ENCODE results near the gene DNM3.

Gene DNM3

DNA sequence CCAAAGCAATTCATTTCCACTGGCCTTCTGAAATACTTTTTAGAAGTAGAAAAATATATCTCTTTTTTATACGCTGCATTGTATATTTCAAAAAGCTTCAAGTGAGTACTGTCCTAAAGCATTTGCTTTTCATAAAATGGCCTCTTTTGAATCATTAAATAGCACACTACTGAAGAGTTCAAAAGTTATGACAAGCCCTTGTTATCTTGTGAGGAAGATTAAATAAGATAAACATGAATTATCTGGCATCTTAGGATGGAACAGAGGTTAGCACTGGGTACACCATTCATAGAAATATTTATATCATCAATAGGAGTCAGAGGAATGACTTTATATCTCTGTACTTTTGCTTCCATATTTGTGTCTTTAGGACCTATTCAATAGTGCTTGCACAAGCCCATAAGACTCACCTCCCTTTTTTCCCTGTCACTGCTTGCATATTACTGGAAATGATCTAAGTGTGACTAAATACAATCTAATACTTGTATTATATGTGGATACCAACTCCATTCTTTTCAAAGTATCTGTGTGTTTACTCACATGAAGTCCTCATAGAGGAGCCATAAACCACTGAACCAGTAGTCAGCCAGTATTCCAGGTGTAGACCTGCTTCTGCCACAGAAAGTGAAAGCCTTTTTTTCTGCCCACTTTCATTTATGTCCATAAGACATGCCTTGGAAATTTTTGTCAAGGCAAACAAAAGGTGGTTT lies 305.0 kb downstream of the DNM3 start:
- DNase-seq = no peak

DNA sequence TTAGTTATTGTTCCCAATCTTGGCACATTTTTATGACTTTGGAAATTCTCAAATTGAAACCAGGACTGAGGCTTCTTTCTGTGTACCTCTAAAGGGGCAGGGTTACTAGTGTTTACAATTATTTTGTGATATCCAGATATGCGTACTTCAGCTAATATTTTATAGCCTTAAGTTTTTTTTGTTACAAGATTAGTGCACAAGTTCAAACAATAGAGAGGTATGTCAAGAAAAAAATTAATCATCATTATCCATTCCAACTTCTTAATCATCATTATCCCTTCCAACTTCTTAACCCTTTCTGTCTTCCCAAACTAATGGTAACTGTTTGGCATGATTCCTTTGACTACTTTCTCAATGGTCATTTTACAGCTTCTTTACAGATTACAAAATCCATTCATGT lies 306.2 kb downstream of the DNM3 start:
- DNase-seq = no peak

DNA sequence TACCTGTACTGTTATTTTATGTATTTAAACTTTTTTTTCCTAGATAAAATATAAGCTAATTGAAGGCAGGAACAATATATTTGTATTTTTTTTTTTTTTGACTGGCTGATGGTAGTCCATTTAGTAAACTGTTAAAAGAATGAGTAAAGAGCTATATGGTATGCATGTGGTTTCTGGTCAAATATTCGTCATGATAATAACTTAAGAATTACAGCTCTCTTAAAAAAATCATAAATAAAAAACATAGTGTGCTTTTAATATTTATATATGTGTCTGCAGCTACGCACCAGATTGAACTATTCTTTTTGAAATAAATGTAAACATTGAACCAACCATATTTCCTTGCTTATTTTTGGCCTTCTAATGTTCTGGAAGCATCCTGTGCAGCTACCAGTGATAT lies 306.9 kb downstream of the DNM3 start:
- DNase-seq = no peak

DNA sequence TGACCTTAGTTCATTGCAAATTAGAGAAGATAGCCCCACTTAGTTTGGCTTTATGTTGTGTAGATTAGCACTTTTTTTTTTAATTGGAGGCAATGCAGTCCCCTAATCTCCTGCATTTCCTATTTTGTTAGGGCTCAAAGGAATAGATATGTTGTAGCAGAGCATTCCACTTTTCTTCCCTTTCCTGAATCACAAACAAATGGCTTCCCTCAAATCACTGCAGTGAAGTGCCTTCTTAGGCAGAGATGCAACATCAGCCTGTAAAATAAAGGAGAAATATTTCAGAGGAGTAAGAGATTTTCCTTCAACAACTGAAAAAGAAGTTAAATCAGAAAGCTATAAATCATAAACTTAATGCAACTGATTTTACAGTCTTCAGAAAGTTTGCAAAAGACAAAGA lies 307.4 kb downstream of the DNM3 start:
- no peak for DNase-seq

DNA sequence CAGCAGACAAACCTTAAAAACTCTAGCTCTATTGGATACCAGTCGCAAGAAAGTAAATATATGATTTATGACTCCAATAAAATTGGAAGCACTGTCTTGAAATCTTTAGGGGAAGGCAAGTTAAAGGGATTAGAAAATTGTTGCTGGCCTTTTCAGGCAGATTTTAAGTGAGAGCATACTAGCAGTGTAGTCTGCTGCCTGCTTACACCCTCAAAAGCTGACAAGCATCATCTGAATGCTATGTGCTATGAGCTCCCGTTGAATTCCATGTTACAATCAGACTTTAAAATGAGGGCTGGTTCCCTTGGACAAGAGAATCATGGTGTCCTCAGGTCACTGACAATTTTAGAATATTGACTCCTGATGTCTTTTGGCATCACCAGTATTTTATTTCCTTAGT lies 308.0 kb downstream of the DNM3 start:
- DNase-seq = no peak

DNA sequence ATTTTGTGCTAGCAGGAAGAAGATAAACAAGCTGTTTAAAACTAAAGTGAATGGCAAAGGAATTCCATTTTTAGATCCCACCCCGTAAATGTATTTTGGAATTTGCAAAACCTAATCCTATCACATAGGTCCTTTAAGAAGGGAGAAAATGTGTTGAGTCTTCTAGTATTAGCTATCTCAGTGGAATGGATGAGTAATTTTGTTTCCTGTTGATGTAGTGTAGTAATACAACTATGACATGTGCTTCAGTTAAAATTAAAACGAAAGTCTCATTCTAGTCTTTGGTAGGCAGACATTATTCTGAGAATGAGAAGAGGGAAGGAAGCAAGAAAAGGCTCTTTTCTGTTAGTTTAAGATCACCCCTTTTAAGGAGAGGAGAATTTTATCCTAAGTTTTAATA lies 313.3 kb downstream of the DNM3 start:
- no peak for DNase-seq

DNA sequence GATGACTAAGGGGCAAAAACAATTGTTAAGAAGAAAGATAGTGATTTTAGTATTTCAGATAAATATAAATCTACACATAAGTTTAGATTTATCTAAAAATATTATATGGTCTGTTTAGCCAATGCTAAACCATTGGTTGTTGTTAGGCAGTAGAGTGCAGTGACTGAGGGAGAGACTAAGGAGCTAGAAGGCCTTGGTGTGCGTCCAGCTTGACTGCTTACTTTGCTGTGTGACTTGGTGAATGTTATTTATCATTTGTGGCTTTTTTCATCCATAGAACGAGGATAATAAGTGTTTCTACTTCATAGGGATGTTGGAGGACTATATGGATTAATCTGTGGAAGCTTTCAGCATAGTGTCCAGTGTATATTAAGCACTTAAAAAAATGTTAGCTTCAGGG lies 314.5 kb downstream of the DNM3 start:
- no peak for DNase-seq

DNA sequence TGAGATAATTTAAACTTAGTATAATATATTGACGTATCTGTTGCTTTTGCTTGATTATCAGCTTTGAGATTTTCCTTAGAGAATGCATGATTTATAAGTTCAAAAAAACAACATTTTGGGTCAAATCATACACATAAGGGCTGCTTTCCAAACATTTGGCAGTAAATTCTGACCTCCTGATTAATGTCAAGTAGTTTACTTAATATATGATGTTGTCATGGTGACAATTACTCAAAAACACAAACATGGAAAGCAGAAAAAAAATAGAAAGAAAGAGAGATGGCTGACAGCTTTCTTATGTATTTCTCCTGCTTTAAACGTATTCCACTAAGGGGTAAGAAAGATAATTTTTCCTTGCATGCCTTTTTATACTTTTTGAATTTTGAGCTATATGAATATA lies 320.9 kb downstream of the DNM3 start:
- DNase-seq = no peak

DNA sequence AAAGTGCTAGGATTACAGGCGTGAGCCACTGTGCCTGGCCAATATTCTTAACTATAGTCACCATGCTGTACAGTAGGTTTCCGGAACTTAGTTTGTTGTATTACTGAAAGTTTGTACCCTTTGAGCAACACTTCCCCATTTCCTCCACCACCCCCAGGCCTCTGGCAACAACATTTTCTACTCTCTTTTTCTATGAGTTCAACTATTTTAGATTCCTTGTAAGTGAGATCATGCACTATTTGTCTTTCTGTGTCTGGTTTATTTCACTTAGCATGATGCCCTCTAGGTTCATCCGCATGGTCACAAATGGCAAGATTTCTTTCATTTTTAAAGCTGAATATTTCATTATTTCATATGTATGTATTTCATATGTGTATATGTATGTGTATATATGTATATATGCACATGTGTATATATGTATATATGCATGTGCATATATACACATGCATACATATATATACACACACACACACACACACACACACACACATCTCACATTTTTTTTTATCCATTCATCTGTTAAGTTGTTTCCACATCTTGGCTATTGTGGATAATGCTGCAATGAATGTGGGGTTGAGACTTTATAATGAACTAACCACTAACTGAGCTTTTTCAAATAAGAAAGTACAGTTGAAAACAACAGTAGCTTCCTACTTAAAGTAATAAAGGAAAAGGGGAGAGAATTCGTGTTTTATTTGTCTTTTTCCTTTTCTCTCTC lies 322.4 kb downstream of the DNM3 start:
- no peak for DNase-seq

DNA sequence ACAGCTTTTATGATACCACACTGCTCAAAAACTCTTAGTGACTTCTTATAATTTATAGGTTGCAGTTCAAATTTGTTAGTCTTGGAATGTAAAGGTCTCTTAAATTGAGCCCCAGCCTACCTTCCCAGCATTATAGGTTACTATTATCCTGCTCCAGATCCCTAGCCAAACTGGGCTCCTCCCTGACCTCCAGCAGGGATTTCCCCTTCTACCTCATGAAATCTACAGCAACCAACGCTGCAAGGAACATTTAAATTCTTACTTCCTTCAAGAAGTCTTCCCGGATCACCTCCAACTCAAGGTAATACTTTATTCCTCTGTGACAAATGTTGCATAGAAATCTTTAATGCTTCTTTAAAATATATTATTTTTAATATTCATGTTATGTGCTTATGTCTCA lies 324.1 kb downstream of the DNM3 start:
- DNase-seq = no peak

DNA sequence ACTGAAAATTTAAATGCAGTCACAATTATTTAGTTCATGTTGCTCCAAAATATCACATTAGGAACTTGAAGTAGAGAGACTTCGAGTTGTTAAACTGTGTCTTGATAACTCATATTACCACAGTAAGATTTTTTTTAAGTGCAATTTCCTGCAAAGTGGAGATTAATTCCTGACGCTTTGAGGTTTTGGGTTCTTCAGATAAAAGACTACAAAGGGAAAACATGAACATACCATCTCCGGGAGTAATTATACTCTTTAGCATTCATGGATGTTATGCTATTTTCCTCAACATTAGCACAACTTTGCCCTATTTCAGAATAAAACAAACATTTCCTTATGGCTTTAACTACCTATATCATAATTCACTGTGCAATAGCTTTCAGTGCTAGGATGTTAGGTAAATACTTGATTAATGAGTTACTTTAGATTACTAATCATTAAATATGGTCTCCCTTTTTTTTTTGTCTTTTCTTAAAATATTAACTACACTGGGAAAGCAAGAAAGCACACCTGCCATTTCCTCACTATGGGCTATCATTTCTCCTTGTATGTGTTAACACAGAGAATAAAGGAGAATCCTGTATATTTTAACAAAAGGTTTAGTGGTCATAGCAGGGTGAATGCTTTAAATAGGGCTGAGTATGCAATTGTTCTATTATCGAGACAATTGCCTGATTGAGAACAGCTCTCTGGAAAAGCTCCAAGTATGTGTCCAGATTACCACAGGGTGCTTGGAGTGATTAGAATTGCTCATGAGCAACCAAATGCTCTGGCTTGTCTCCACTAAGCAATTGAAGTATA lies 326.7 kb downstream of the DNM3 start:
- no peak for DNase-seq

DNA sequence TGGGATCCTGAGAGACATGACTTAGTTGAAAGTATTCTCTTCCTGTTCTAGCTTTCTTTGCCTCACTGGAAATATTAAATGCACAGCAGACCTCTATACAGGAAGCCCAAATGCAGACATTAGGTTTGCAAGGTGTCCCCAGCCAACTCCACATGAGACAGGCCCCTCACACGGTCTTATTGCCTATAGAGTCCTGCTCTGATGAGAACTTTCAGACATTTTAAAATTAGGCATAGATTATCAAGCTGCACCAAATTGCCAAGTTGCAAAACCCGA lies 327.2 kb downstream of the DNM3 start:
- no peak for DNase-seq

DNA sequence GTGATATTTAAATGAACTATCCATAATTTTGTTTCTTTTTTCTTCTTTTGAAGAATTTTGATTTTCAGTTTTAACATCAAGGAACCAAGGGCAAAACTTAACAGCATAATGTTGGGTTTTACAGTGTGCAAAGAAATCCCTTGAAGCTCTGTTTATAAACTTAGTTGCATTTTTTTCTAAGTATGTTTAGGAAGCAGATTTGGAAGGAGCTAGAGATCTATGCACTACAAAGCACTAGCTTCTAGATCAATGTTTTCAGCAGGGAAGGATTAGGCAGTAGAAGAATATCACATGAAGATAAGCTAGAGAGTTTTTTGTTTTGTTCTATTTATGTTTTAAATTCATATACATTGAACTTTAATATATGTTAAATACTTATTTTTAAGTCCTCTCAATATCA lies 328.5 kb downstream of the DNM3 start:
- no peak for DNase-seq

DNA sequence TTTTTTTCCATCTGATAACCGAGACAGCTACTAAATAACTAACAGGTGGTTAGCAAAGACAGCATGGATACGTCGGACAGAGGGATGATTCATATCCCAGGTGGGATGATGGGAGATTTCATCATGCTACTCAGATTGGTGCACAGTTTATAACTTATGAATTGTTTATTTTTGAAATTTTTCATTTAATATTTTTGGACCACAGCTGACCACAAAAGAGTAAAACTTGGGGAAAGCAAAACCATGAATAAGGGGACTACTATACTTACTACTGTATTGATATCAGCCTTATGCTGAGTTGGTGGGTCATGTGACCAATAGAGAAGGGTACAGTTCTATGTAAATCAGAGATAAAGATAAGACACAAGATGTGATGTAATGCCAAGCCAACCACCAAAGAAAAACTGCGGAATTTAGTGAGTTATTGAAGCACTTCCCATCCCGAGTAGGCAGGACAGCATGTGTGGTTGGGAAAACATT lies 331.1 kb downstream of the DNM3 start:
- no peak for DNase-seq

DNA sequence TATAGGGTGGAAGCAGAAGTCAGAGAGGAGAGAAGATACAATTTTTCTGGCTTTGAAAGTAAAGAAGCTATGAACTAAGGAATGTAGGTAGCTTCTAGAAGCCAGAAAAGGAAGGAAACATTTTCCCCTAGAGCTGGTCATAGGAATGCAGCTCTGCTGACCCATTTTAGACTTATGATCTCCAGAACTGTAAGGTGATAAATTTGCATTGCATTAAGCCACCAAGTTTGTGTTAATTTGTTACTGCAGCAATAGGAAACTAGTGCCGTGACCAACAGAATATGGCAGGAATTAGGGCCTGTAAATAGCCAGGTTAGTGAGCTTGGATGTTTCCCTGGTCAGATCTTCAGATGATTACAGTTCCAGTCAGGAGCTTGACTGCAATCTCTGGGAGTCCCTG lies 334.9 kb downstream of the DNM3 start:
- DNase-seq = no peak

DNA sequence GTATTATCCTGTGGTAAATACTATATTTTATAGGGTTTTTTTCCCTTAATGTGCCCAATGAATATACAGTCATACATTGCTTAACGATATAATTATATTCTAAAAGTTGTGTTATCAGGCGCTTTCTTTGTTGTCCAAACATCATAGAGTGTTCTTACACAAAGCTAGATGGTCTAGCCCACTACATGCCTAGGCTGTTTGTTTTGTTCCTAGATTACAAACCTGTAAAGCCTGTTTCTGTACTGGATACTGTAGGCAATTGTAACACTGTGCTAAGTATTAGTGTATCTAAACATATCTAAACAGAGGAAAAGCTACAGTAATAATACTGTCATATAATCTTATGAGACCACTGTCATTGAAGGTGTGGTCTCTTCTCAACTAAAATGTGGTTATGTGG lies 336.6 kb downstream of the DNM3 start:
- DNase-seq = no peak

DNA sequence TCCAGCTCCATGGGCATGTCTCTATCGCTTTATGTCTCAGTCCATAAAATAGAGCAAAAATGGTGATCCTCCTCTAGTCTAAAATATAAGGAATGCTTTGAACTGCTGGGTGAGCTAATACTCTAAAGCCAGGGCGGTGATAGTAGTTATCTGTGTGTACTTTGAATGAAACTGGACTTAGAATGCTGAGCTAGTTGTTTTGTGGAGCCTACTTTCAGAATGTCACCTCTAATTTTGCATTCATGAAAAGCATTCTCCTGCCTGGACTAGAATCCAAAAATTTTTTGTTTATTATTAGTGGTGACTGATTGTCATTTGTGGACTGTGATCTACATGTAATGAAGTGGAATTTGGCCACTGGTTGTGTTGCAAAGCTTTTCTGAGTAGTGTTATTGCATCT lies 337.6 kb downstream of the DNM3 start:
- DNase-seq = no peak

DNA sequence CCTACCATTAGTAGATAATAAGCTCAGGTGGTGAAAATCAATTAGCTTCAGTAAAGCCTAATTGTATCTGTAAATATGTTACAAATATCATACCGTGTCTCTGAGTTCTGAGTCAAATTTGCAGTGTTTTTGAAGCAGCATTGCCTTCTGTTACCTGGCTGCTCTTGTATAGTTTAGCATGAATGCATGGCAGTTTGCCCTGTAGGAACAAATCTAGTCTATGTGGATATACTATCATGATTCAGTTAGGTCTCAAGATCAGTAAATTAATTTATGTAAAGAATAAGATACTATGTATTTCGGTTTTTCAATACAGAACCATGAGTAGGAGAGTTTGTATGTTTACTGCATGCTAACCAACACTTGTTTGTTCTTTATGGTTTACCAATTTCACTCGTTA lies 338.6 kb downstream of the DNM3 start:
- no peak for DNase-seq

DNA sequence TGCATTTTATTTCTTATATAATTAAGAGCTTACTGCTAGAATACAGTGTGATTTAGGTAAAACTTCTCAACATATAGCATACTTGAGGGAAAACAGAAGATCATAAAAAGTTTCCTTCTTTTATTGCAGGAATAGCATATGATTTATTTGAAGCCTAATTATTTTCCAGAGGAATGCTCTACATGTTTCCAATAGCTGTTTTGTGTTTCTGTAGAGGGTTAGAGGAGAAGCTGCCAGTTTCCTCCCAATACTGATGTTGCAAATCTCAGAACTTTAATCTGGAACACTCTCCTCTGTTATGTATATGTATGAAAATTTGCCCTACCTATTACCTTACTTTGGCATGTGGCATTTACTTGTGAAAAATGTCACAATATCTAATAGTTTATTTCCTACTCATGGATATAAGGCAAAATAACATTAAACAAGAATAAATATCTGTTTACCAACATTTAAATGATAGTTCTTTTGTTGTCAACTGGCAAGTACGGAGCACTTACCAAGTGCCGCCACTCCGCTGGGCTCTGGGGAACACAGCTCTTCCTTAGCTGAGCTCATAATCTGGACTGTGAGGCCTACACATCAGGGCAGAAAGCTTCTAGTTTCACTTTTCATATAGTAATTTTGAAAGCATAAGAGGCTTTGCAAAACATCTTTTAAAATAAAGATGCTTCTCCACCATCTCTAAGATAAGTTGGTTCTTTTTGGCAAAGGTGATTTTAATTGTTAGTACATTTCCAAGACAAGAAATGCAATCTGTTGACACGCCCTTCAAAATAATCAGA lies 339.4 kb downstream of the DNM3 start:
- DNase-seq = peak; percentile 28 to 42

DNA sequence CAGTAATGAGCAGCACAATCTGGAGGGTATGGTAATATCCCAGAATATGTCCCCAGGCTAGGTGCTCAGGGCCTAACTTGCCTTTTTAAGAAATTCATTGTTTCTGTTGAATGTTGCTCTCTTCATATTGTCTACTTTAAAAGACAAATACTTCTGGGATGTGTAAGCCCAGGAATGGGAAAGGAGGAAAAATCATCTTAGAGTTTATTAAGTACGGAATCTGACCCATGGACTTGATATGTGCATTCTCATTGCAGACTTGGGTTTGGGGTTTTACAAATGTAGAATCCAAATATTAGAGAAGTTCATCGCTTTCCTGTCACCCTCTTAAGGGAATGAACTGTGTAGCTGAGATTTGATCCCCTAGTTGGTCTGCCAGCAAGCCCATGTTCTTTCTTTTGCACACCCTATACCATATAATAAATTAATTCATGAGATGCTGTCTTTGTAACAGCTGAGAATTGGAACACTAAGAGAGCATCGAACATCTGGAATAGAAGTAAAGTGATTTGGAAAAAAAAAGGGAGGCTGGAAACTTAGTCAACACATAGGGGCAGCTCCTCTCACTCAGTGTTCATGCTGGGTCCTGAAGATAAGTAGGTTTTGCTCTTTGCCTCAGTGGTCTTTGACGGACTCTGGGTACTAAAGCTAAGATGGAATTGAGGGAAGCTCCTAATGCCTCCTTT lies 343.4 kb downstream of the DNM3 start:
- no peak for DNase-seq

DNA sequence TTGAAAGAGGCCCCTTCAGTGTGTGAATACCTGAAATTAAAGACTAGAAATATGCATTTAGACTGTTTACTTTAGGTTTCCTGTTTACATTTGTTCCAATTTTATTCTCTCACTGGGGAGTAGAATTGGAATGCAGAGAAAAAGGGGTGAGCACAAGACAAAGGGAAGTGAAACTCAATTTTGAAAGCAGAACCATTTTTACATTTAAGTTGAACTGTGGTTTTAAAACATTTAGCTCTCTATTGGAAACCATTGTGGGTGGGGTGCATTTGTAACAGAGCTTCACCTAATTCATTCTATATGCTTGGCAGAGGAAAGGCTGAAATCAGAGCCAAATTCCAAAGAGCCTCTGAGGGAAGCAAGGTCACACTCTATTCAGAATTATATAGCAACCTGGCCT lies 343.9 kb downstream of the DNM3 start:
- DNase-seq = no peak

DNA sequence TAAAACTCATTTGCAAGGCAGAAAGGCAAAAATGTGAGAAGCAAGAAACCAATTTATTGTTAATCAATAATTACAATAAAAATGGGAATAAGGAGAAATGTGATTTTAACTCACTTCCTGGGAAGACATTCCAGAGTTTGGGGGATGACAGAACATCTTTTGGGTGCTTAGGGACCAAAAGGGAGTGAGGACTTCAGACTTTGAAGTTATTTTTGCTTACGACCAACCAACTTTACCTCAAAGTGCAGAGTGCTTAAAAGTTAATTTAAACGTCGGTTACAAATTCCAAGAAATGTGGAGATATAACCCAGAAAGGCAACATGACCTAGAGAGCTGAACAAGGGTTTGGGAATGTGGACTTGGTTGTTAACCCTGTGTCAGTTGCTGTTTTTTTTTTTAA lies 344.7 kb downstream of the DNM3 start:
- no peak for DNase-seq

DNA sequence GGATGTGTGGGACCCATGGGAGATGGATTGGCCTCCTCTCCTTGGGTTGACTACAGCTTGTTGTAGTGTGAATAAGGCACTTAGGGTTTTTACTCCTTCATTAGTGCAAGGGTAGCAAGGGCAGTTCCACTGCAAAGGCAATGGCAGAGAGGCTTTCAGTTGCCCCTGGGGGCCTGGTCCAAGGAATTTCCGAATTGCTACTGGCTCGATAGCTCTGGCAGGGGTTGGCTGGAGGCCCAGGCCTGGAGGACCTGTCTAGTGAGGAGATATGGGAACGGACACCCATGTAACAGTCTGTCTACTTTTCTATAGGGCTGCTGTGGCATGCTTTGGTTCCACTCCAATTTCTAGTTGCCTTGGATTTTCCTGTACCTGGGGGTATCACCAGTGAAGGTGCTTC lies 360.3 kb downstream of the DNM3 start:
- DNase-seq = no peak
